ENCODE results near the gene ZNF768. TPM values are rescaled to one million over a fixed set of nuclear protein-coding genes. Genes with fewer than 3 reads are reported as not detected.
A peak's percentile ranks its signal among the peaks of the same experiment; 100 is the strongest.

Gene ZNF768
- total and polyA plus RNA-seq, 2 of the 13 experiments (the other 11 are each of a cell fraction or from before 2014, with no cell fraction given) = 26.7 to 34.4 TPM

GRCh38 chr16:30535777-30536190, 9.4 kb upstream of the ZNF768 start (continued):
- TF ChIP-seq PRDM4 (CRISPR knock-in tag; IDR thresholded peaks at IDR 0.05; ENCODE audit: borderline replicate concordance) = no peak; the same call in 1 of the 2 replicates
- no peak for TF ChIP-seq AKNA (CRISPR knock-in tag; IDR thresholded peaks at IDR 0.05; ENCODE audit: borderline replicate concordance)
- TF ChIP-seq SSRP1 (CRISPR knock-in tag; IDR thresholded peaks at IDR 0.05) = no peak; the same call in 1 of the 2 replicates
- TF ChIP-seq, protein P1, sequence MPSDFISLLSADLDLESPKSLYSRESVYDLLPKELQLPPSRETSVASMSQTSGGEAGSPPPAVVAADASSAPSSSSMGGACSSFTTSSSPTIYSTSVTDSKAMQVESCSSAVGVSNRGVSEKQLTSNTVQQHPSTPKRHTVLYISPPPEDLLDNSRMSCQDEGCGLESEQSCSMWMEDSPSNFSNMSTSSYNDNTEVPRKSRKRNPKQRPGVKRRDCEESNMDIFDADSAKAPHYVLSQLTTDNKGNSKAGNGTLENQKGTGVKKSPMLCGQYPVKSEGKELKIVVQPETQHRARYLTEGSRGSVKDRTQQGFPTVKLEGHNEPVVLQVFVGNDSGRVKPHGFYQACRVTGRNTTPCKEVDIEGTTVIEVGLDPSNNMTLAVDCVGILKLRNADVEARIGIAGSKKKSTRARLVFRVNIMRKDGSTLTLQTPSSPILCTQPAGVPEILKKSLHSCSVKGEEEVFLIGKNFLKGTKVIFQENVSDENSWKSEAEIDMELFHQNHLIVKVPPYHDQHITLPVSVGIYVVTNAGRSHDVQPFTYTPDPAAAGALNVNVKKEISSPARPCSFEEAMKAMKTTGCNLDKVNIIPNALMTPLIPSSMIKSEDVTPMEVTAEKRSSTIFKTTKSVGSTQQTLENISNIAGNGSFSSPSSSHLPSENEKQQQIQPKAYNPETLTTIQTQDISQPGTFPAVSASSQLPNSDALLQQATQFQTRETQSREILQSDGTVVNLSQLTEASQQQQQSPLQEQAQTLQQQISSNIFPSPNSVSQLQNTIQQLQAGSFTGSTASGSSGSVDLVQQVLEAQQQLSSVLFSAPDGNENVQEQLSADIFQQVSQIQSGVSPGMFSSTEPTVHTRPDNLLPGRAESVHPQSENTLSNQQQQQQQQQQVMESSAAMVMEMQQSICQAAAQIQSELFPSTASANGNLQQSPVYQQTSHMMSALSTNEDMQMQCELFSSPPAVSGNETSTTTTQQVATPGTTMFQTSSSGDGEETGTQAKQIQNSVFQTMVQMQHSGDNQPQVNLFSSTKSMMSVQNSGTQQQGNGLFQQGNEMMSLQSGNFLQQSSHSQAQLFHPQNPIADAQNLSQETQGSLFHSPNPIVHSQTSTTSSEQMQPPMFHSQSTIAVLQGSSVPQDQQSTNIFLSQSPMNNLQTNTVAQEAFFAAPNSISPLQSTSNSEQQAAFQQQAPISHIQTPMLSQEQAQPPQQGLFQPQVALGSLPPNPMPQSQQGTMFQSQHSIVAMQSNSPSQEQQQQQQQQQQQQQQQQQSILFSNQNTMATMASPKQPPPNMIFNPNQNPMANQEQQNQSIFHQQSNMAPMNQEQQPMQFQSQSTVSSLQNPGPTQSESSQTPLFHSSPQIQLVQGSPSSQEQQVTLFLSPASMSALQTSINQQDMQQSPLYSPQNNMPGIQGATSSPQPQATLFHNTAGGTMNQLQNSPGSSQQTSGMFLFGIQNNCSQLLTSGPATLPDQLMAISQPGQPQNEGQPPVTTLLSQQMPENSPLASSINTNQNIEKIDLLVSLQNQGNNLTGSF (CRISPR knock-in tag; IDR thresholded peaks at IDR 0.05) = 0 out of 2 replicates have a peak, but pooled peaks have one; percentile 77
- TF ChIP-seq ZNF234 (CRISPR knock-in tag; conservative IDR thresholded peaks at IDR 0.05) = no peak
- TF ChIP-seq ZNF10 (CRISPR knock-in tag; IDR thresholded peaks at IDR 0.05; ENCODE audit: borderline replicate concordance, low read depth) = no peak
- TF ChIP-seq ZNF3 (CRISPR knock-in tag; IDR thresholded peaks at IDR 0.05) = no peak
- no peak for TF ChIP-seq XRCC5 (optimal IDR thresholded peaks at IDR 0.05; ENCODE audit: low read length)
- no peak for TF ChIP-seq ZNF816 (CRISPR knock-in tag; IDR thresholded peaks at IDR 0.05; ENCODE audit: borderline replicate concordance)
- TF ChIP-seq JDP2 (CRISPR knock-in tag; IDR thresholded peaks at IDR 0.05; ENCODE audit: borderline replicate concordance) = no peak
- no peak for TF ChIP-seq TMF1 (CRISPR knock-in tag; IDR thresholded peaks at IDR 0.05; ENCODE audit: low read depth)
- no peak for TF ChIP-seq ZNF468 (CRISPR knock-in tag; IDR thresholded peaks at IDR 0.05)
- no peak for TF ChIP-seq ZNF180 (CRISPR knock-in tag; IDR thresholded peaks at IDR 0.05; ENCODE audit: borderline replicate concordance, low read depth)
- TF ChIP-seq RORA (CRISPR knock-in tag; IDR thresholded peaks at IDR 0.05) = no peak
- TF ChIP-seq ATAD3A (CRISPR knock-in tag; IDR thresholded peaks at IDR 0.05) = no peak
- peak; percentile 87; the same call in 2 of the 3 replicates for TF ChIP-seq MXI1 (IDR thresholded peaks at IDR 0.05; ENCODE audit: borderline replicate concordance, low read depth, low read length)
- TF ChIP-seq IKZF1 (IDR thresholded peaks at IDR 0.05) = no peak
- peak; percentile 57 for TF ChIP-seq ZSCAN29 (CRISPR knock-in tag; conservative IDR thresholded peaks at IDR 0.05)
- no peak for TF ChIP-seq NR2F6 (IDR thresholded peaks at IDR 0.05)
- peak; percentile 45; the same call in 1 of the 2 replicates for TF ChIP-seq NR2F6 (CRISPR knock-in tag; IDR thresholded peaks at IDR 0.05)

Measured in HepG2 (cell line).